GM10266 (cell line): Measurements from ENCODE around the gene SLC35F3.
"Not testable (repeated sequence)": the region's sequence is repeated elsewhere in the genome, so short reads cannot be mapped to it uniquely, and the experiment has no call there.

Experiments used
- DNase-seq: peaks from one replicate; pipeline ENCODE4 v3.0.0; 2012; ENCODE audit errors: extremely low spot score
- TF ChIP-seq, protein P1 (sequence below): IDR thresholded peaks from 2 replicates; pipeline ENCODE4 v1.5.1; 2012; ENCODE audit warnings: mild to moderate bottlenecking, low read depth; ENCODE audit not compliant: control insufficient read depth, insufficient read depth; ENCODE audit errors: missing control alignments

Gene SLC35F3

DNA sequence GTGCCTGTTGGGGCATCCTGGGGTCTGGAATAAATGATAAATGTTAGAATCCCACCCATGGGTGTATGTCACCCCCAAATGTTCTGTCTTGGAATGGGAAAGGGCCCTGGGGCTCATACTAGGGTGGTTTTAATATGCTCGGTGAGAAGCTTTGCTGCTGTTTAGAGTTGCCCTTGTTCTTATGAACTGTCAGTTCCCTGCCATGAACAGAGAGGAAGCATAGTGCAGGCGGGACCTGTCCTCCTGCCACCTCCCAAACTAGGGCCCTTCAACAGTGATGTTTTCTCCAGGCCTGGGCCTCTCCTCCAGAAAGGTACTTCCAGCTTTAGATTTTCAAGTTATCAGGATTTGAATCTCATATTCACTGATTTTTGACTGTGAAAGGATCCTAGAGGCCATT lies 388.1 kb downstream of the SLC35F3 start:
- DNase-seq: no peak
- TF ChIP-seq, protein P1, sequence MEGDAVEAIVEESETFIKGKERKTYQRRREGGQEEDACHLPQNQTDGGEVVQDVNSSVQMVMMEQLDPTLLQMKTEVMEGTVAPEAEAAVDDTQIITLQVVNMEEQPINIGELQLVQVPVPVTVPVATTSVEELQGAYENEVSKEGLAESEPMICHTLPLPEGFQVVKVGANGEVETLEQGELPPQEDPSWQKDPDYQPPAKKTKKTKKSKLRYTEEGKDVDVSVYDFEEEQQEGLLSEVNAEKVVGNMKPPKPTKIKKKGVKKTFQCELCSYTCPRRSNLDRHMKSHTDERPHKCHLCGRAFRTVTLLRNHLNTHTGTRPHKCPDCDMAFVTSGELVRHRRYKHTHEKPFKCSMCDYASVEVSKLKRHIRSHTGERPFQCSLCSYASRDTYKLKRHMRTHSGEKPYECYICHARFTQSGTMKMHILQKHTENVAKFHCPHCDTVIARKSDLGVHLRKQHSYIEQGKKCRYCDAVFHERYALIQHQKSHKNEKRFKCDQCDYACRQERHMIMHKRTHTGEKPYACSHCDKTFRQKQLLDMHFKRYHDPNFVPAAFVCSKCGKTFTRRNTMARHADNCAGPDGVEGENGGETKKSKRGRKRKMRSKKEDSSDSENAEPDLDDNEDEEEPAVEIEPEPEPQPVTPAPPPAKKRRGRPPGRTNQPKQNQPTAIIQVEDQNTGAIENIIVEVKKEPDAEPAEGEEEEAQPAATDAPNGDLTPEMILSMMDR: no peak

DNA sequence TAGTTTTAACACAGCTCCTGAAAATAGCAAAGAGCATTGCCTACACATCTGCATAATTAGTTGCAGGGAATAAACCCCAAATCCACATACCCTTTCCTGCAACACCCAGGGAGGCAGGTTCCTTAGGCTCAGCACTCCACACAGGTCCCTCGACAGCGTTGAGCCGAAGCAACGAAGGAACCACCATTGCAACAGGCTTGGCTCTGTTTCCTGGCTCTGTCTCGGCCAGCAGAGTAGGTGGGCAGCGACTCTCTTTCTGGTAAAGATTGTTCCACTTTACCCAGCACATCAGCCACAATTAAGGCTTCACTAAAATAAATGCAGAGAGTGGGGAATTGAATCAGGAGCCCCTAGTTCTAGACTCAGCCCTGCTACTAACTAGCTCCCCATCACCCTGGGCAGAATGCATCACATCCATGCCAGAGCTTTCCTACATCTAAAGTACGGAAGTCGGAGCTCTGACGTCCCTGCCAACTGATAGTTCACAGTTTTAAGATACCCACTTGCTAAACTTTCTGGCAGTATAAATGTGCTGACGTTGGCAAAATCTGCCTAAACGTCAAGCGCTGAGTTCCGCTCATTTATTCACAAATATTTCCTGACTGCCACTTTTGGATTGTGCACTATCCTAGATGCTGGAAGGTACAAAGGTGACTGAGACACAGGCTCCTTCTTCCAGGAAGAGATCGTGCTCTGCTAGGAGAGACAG lies 389.8 kb downstream of the SLC35F3 start:
- TF ChIP-seq, protein P1: no peak
- no peak for DNase-seq

DNA sequence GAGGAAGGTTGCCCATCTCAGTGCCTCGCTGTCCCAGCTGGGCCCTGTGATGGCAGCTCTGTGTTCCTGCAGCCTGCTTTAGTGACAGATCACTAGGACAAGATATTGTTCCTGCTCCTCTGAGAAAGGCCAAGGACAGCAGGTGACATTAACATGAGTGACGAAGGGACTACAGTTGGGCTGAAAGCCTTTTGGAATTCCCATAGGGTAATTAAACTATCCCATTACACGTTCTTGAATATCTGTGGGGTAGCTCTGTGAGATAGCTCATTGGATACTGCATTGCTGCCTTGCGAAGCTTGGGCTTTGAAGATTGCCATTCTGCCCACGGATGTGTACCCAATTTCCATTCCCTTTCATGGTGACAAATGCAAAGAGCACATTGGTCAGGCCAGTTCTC lies 390.6 kb downstream of the SLC35F3 start:
- no peak for DNase-seq
- TF ChIP-seq, protein P1: no peak

DNA sequence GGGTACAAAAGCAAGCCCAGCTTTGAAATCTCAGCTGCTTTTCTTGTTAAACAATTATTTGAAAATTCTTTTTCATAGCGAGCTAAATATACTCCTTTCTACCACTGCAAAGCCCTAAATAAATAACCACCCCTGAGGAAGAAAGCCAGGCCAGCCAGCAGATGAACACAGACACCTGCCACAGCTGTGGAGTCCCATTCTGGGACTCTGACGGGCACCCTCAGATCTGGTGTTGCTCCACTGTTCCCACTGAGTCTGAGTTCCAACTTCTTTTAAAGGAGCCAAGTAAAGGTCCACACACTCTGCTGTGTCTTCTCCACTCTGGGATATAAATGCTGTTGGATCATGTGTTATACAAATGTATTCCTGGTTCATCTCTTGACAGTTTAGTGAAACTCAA lies 391.1 kb downstream of the SLC35F3 start:
- TF ChIP-seq, protein P1: no peak
- no peak for DNase-seq

DNA sequence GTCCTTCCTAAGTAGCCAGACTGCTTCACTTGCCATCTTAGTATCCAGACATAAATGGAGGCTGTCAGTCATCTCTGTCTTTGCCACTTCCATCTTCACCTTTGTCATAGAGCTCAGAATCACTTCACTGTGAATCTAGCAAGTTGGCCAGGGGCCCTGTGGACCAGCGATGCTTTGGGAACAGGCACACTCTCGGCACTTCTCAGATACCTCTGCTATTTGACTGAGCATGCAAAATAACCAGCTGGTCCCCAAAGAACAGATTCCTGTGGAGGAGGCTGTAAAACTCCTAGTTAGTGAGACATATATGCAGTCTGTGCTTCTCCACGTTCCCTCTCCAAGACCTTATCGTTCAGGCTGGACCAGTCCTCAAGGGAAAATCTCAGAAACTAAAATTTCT lies 392.0 kb downstream of the SLC35F3 start:
- TF ChIP-seq, protein P1: no peak
- DNase-seq: no peak

DNA sequence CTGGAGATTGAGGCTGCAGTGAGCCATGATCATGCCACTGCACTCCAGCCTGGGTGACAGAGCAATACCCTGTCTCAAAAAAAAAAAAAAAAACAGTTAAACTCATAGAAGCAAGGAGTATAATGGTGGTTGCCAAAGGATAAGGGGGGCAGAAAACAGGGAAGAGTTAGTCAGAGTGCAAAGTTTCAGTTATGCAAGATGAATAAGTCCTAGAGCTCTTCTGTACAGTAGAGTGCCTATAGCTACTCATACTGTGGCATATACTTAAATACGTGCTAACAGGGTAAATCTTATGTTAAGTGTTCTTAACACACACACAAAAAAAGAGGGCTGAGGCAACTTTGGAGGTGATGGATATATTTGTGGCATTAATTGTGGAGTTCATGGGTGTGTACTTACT lies 393.2 kb downstream of the SLC35F3 start:
- no peak for DNase-seq
- TF ChIP-seq, protein P1: no peak

DNA sequence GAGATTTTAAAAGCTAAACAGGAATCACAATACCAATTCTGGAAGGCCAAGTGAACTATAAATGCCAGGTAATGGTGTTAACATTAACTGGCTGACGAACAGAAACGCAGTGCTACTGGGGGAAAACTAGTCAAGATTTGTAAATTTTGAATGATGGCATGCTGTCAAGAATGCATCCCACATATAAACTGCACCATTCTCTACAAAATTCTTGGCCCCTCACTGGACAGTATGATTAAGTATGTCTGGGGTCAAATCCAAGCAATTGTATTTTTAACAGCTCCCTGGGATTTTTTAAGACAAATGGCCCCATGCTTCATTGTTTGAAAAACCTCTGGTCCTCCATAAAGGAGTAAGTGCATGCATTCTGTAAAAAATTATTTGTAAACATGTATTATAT lies 395.6 kb downstream of the SLC35F3 start:
- no peak for DNase-seq
- TF ChIP-seq, protein P1: no peak

DNA sequence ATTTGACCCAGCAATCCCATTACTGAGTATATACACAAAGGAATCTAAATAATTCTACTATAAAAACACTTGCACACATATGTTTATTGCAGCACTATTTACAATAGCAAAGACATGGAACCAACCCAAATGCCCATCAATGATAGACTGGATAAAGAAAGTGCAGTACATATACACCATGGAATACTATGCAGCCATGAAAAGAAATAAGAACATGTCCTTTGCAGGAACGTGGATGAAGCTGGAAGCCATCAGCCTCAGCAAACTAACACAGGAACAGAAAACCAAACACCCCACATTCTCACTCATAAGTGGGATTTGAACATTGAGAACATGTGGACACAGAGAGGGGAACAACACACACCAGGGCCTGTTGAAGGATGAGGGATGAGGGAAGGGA lies 397.2 kb downstream of the SLC35F3 start:
- DNase-seq: not testable (repeated sequence)
